HG02642 (cell line): ENCODE measurements around the gene UAP1L1.
A peak's percentile ranks its signal among the peaks of the same experiment; 100 is the strongest.

ENCODE experiments used
- ATAC-seq: cut with Tn5 transposase; IDR thresholded peaks from one replicate; pipeline ENCODE4 v1.9.1; 2021; ENCODE audit warnings: mild to moderate bottlenecking; ENCODE audit not compliant: unreplicated experiment, poor library complexity

UAP1L1 gene

DNA sequence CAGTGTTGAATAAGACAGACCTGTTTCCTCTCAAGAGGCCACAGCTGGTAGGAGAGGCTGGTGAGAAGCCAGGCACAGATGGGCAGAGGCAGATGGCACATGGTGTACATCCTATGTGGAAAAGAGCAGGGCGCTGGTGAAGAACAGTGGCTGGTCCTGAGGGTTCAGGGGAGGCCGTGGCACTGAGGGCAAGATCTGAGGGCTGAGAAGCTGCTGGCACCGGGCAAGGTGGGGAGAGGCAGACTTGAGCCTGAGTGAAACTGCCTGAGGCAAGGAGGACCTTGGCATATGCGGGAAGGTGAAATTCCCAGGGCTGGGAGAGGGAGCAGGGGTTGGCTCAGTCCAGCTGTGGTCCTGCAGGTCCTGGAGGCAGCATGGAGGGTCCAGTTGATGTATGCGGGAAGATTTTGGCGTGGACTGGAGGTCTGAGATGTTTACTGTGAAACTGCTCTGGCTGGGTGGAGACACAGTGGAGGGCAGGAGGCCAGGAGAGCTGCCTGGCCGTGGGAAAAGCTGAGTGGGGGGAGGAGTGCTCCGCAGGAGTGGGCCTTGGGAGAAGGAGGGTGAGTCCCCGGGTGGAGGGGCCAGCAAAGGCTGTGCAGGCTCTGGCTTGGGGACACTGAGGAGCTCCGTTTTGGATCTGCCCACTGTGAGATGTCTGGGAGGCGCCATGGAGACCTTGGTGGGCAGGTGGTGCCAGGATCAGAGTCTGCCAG, 12.1 kb downstream of the UAP1L1 start:
- ATAC-seq: no peak

DNA sequence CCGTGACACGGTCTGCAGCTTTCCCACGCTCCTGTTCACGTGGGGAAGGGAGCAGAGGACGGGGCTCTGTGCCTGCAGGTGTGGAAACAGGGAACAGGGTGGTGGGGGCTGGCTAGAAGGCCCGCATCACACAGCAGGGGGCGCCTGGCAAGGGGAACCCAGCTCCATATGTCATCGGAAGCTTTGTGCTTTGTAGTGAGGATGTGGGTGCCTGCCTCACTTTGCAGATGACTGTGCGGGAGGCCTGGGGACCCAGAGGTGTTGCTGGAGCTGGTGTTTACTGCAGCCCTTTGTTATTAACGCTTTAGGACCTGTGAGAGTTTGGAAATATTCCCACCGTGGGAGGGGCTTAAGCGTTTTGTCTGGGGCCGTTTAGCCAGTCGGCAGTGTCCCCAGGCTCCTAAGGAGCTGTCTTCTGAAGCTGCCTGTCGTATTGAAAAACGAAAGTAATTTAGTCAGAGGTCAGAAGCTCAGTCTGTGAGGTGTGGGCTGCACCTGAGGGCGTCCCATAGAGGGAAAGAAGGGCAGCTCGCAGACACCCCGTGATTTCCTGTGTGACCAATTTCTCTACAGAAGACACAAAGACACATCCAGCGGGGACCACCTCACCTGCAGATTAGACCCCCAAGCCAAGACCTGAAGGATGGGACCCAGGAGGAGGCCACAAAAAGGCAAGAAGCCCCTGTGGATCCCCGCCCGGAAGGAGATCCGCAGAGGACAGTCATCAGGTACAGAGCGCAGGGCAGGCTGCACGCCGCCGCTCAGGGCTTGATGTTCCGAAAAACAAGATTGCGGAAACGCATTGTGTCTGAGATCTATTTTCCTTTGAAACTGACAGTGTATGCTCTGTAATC, 18.6 kb downstream of the UAP1L1 start:
- ATAC-seq: peak; percentile 80

- ATAC-seq: no peak
Measured at GRCh38 chr9:137096785-137097546, 19.6 kb downstream of the UAP1L1 start.

- ATAC-seq: no peak
Measured at GRCh38 chr9:137097761-137098462, 20.6 kb downstream of the UAP1L1 start.

DNA sequence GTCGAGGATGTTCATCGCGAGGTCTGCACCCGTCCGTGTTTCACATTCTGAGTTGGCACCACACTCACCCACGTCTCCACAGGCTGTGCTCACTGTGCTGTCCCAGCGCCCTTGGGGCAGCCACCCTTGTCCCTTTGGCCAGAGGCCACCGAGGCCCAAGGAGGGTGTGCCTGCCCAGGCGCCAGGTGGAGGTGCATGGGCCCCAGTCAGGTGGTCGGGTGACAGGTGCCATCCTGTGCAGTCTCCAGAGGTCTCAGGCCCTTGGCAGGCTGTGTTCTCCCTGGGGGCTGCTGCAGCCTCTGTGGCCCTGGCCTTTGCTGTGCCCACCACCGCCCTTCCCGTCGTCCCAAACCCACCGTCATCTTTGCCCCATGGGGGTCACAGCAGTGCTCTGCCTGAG, 21.9 kb downstream of the UAP1L1 start:
- ATAC-seq: no peak

- no peak for ATAC-seq
Measured at GRCh38 chr9:137103206-137103999, 26.1 kb downstream of the UAP1L1 start.

- ATAC-seq: no peak
Measured at GRCh38 chr9:137105814-137106661, 28.7 kb downstream of the UAP1L1 start.

DNA sequence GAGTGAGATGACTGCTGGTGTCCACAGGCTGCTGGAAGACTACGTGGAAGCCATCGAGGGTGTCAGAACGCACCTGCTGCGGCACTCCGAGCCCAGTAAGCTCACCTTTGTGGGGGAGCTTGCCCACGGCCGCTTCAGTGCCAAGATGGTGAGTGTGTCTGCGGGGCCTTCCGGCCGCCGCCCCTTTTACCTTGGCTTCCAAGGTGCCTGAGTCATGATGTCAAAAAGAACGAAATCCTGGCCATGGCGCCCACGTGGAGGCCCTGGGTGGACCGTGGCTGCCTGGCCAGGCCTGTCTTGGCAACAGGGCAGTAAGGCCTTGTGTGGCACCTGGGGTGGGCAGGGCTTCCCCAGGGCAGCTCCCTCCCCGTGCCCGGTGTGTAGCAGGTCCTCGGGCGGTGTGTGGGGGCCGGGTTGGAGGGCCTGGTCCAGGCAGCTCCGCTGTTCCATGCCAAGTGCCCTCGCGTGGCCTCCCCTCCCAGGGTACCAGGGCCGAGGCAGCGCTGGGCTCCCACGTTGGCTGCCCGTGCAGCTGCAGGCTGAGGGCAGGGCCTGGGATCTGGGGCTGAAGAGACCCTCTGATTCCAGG, 29.4 kb downstream of the UAP1L1 start:
- no peak for ATAC-seq

DNA sequence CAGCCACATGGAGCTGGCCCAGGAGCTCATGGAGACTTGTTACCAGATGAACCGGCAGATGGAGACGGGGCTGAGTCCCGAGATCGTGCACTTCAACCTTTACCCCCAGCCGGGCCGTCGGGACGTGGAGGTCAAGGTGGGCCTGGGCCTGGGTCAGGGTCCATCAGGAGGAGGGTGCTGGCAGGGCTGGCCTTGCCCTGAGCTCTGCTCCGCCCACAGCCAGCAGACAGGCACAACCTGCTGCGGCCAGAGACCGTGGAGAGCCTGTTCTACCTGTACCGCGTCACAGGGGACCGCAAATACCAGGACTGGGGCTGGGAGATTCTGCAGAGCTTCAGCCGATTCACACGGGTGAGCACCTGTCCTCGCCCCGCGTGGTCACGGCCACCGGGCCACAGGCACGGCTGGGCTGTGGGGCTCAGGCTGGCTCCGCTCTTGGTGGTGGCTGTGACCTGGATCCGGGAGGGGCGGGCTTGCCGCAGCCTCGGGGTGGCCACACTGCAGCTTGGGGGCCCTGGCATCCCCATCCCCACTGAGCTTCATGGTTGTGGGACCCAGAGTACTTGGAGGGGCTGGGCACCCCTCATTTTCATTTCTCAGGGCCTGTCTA, 30.1 kb downstream of the UAP1L1 start:
- no peak for ATAC-seq

DNA sequence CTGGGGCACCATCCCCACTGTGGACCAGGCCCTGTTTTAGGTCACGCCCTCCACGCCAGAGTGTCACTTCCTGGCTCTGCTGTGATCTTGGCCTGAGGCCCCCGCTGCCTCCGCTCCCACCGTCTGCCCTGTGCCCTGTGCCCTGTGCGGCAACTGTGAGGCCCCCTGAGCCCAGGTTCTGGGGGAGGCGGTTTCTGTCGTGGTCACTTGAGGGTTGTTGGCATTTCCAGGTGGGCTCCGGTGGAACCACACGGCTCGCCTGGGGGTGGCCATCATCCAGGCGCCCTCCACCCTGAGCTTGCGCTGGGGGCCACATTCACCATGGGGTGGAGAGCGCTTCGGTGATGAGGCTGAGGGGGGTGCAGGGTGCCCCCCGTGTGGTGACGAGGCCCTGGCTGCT, 30.7 kb downstream of the UAP1L1 start:
- no peak for ATAC-seq

GRCh38 chr9:137108608-137109249, 31.4 kb downstream of the UAP1L1 start:
- ATAC-seq: no peak

GRCh38 chr9:137109250-137110146, 32.2 kb downstream of the UAP1L1 start:
- no peak for ATAC-seq

DNA sequence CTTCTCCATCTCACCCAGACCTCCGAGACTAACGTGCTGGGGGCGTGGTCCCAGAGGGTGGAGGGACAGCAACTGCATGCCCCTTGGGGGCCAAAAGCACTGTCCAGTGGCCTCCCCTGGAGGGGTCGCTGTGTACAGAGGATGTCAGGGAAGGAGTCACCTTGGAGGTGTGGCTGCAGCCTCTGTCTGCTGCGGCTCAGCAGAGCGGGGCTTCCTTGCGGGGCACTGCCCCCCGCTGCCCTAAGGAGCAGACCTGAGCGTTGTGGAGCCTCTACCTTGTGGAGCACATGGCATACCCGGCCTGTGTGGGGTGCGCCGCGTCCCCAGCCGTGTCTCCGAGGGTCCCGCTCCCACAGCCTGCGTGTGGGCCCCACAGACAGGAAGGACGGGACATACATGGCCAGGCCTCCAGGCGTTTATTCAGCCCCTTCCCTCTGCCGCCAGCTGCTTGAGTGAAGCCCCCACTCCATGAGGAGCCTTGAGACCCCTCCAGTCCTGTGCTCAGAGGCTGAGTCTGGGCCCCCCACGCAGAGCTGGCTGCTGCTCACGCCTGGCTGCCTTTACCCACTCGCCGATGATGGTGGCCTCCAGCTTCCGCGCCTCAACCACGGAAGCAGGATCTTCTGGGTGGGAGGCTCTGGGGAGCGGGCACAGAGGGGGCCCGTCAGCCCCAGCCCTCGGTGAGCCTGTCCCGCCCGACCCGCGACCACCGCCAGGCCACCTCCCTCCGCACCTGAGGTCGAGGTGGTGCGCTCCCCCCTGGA, 33.0 kb downstream of the UAP1L1 start:
- ATAC-seq: no peak

DNA sequence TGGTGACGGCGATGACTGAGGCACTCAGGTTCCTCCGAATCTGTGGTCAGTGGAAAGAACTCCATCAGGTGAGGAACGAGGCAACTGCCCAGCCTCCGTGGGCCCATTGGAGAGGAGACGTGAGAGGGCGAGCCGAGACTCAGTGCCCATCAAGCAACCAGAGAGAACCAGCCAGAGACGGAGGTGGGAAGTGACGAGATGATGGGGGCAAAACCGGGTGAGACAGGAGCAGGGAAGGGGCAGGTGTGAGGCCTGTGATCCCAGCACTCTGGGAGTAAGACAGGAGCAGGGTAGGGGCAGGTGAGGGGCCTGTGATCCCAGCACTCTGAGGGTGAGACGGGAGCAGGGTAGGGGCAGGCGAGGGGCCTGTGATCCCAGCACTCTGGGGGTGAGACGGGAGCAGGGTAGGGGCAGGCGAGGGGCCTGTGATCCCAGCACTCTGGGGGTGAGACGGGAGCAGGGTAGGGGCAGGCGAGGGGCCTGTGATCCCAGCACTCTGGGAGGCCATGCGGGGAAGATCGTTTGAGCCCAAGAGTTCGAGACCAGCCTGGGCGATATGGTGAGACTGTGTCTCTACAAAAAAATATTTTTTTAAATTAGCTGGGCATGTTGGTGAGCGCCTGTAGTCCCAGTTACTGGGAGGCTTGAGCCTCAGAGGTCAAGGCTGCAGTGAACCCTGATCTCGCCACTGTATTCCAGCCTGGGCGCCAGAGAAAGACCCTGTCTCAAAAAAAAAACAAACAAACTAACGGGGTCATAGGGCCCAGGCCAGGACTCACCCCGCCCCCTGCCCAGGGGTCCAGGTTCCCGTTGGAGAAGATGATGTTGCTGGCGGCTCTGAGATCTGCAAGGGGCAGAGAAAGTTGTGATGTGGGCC, 33.8 kb downstream of the UAP1L1 start:
- no peak for ATAC-seq
